SK-N-MC (cell line): ENCODE data around the gene DUSP9.
A peak's percentile ranks its signal among the peaks of the same experiment; 100 is the strongest.

ENCODE experiments used
- DNase-seq: peaks from one replicate; pipeline ENCODE4 v3.0.0-alpha.2; 2011; ENCODE audit warnings: low read depth, low spot score
- H3K27ac ChIP-seq: fragments of 200-600 bp; sonication (generic); 2 replicates; pipeline ENCODE4 v1.5.1; 2016; ENCODE audit warnings: mixed run types
- H3K36me3 ChIP-seq: fragments of 200-600 bp; sonication (generic); 2 replicates; pipeline ENCODE4 v1.6.1; 2017; ENCODE audit warnings: antibody characterized with exemption, low read length, mixed read lengths; ENCODE audit not compliant: insufficient read depth
- H3K4me3 ChIP-seq: fragments of 200-600 bp; sonication (generic); 2 replicates; pipeline ENCODE4 v1.5.1; 2016
- H3K9ac ChIP-seq: fragments of 200-600 bp; sonication (generic); 2 replicates; pipeline ENCODE4 v1.8.0; 2017; ENCODE audit warnings: mixed run types, mixed read lengths; ENCODE audit not compliant: insufficient read length
- H3K9me3 ChIP-seq: fragments of 200-600 bp; sonication (generic); 2 replicates; pipeline ENCODE4 v1.6.1; 2017; ENCODE audit warnings: low read depth, mild to moderate bottlenecking, antibody characterized with exemption, low read length, moderate library complexity, mixed read lengths
- EZH2 ChIP-seq: fragments of 200-600 bp; sonication (generic); IDR thresholded peaks from one replicate; pipeline ENCODE4 v1.6.1; 2017; ENCODE audit warnings: antibody characterized with exemption
- FOXP2 ChIP-seq: optimal IDR thresholded peaks from 2 replicates; pipeline ENCODE3; 2011; ENCODE audit warnings: mild to moderate bottlenecking, moderate library complexity; ENCODE audit not compliant: insufficient read depth; ENCODE audit errors: extremely low read length, control extremely low read depth
- POLR2AphosphoS5 ChIP-seq: IDR thresholded peaks from 2 replicates; pipeline ENCODE4 v1.6.1; 2012; ENCODE audit warnings: mild to moderate bottlenecking, low read depth, low read length, borderline replicate concordance

The DUSP9 gene

GRCh38 chrX:153606503-153606902, 40.5 kb upstream of the DUSP9 start:
- no peaks in the 10 kb centered on the region for H3K9me3 ChIP-seq
- no peak for DNase-seq
- no peak overlapping the region for H3K9ac ChIP-seq
- no peak overlapping the region for H3K27ac ChIP-seq
- TF ChIP-seq POLR2AphosphoS5 (no peak), FOXP2 (no peak)
- no peaks in the 10 kb centered on the region for H3K36me3 ChIP-seq
- H3K4me3 ChIP-seq = no peak overlapping the region

GRCh38 chrX:153608376-153608775, 38.6 kb upstream of the DUSP9 start:
- Histone ChIP-seq H3K4me3 (no peak overlapping the region), H3K9me3 (no peaks in the 10 kb centered on the region), H3K27ac (no peak overlapping the region), H3K36me3 (no peaks in the 10 kb centered on the region), H3K9ac (no peak overlapping the region)
- no peak for TF ChIP-seq POLR2AphosphoS5
- no peak for TF ChIP-seq EZH2
- TF ChIP-seq FOXP2 = no peak
- DNase-seq = no peak

GRCh38 chrX:153608806-153609205, 38.2 kb upstream of the DUSP9 start:
- no peak for DNase-seq
- Histone ChIP-seq H3K9me3 (no peaks in the 10 kb centered on the region), H3K4me3 (no peak overlapping the region), H3K36me3 (no peaks in the 10 kb centered on the region), H3K27ac (no peak overlapping the region), H3K9ac (no peak overlapping the region)
- TF ChIP-seq POLR2AphosphoS5 (no peak), EZH2 (no peak), FOXP2 (no peak)

- TF ChIP-seq FOXP2 (peak; percentile 30), EZH2 (no peak)
- H3K27ac ChIP-seq = no peak overlapping the region
- peak; percentile 10 for DNase-seq
- peak overlapping the region; percentile 37 for H3K9ac ChIP-seq
- peak overlapping the region; percentile 70 for H3K4me3 ChIP-seq
- H3K36me3 ChIP-seq = no peaks in the 10 kb centered on the region
- no peaks in the 10 kb centered on the region for H3K9me3 ChIP-seq
These were observed 36.8 kb upstream of the DUSP9 start for GRCh38 chrX:153609917-153610835.

- H3K27ac ChIP-seq = no peak overlapping the region
- H3K9ac ChIP-seq = no peak overlapping the region
- TF ChIP-seq EZH2 (no peak), POLR2AphosphoS5 (no peak), FOXP2 (no peak)
- no peak overlapping the region for H3K4me3 ChIP-seq
- H3K9me3 ChIP-seq = no peaks in the 10 kb centered on the region
- DNase-seq = no peak
- H3K36me3 ChIP-seq = no peaks in the 10 kb centered on the region
These were observed 36.2 kb upstream of the DUSP9 start for GRCh38 chrX:153610836-153611213.

- Histone ChIP-seq H3K36me3 (no peaks in the 10 kb centered on the region), H3K9ac (no peak overlapping the region), H3K4me3 (no peak overlapping the region), H3K27ac (no peak overlapping the region), H3K9me3 (no peaks in the 10 kb centered on the region)
- no peak for DNase-seq
- no peak for TF ChIP-seq FOXP2
- no peak for TF ChIP-seq EZH2
- TF ChIP-seq POLR2AphosphoS5 = no peak
These were observed 35.5 kb upstream of the DUSP9 start for GRCh38 chrX:153611298-153612095.

- no peak for DNase-seq
- TF ChIP-seq EZH2 (no peak), FOXP2 (no peak), POLR2AphosphoS5 (no peak)
These were observed 34.6 kb upstream of the DUSP9 start for GRCh38 chrX:153612413-153612812.

GRCh38 chrX:153614818-153615217, 32.2 kb upstream of the DUSP9 start:
- H3K36me3 ChIP-seq = no peaks in the 10 kb centered on the region
- H3K9ac ChIP-seq = no peak overlapping the region
- H3K27ac ChIP-seq = no peak overlapping the region
- H3K4me3 ChIP-seq = no peak overlapping the region
- no peak for DNase-seq
- H3K9me3 ChIP-seq = no peaks in the 10 kb centered on the region
- no peak for TF ChIP-seq FOXP2
- no peak for TF ChIP-seq POLR2AphosphoS5
- no peak for TF ChIP-seq EZH2

More at GRCh38 chrX:153612413-153612812, 34.6 kb upstream of the DUSP9 start:
- Histone ChIP-seq H3K9ac (no peak overlapping the region), H3K9me3 (no peaks in the 10 kb centered on the region), H3K27ac (no peak overlapping the region), H3K36me3 (no peaks in the 10 kb centered on the region), H3K4me3 (no peak overlapping the region)

GRCh38 chrX:153620576-153620975, 26.4 kb upstream of the DUSP9 start:
- Histone ChIP-seq H3K4me3 (no peak overlapping the region), H3K9me3 (no peaks in the 10 kb centered on the region), H3K9ac (no peak overlapping the region), H3K36me3 (no peaks in the 10 kb centered on the region), H3K27ac (no peak overlapping the region)
- no peak for TF ChIP-seq EZH2
- no peak for TF ChIP-seq FOXP2
- TF ChIP-seq POLR2AphosphoS5 = no peak
- DNase-seq = no peak
